Astrocyte of the spinal cord (primary cell): Measurements from ENCODE around the gene PLA2G12A.

ENCODE experiments used
- DNase-seq: peaks from one replicate; pipeline ENCODE4 v3.0.0; 2011; ENCODE audit warnings: low read depth, low spot score
- H3K4me3 ChIP-seq: 2 replicates; pipeline ENCODE4 v1.5.1; 2011; ENCODE audit warnings: low read depth, mild to moderate bottlenecking, low read length, moderate library complexity
- CTCF ChIP-seq: IDR thresholded peaks from 2 replicates; pipeline ENCODE4 v1.5.1; 2012; ENCODE audit warnings: low read depth, mild to moderate bottlenecking, low read length, inconsistent platforms
- in situ Hi-C: cut with HindIII; loops from 2 replicates; pipeline ENCODE4 v1.10.0; 2017; ENCODE audit warnings: low sequenced_read_pairs

The PLA2G12A gene

GRCh38 chr4:109752525-109752924 lies 22.7 kb upstream of the PLA2G12A start:
- TF ChIP-seq CTCF = no peak
- in situ Hi-C loops = no loop called here
- no peak for DNase-seq
- H3K4me3 ChIP-seq = no peak overlapping the region

- TF ChIP-seq CTCF = no peak
- in situ Hi-C loops = no loop called here
- H3K4me3 ChIP-seq = no peak overlapping the region
- DNase-seq = no peak
Observed at GRCh38 chr4:109751852-109752251, 22.0 kb upstream of the PLA2G12A start.

DNA sequence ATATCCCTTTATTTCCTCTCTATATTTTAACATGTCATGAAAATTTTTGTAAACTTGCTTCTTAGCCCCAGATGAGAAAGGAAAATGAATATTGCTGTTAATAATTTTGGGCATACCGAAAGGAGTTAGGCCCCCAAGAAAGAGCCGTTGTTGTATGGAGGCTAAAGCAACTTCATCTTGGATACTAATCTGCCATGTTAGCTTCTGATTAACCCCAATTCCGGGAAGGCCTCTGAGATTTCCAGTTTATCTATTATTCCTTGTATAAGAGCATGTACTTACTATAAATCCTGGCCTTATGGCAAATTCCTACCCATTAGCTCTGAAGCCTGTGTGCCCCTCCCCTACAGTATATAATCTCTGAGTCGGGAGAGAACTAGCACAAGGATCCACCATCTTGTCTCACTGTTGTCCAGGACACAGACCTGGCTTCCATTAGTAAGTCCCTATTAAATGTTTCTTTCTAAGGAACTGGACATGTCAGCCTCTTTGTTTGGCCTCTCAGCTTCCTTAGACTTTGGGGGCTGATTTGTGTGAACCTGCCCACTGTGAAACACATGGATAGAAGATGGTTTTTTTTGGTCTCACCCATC lies 20.9 kb upstream of the PLA2G12A start:
- DNase-seq = no peak
- no peak for TF ChIP-seq CTCF
- H3K4me3 ChIP-seq = no peak overlapping the region
- in situ Hi-C loops = no loop called here

GRCh38 chr4:109749388-109750082 lies 19.7 kb upstream of the PLA2G12A start:
- no peak overlapping the region for H3K4me3 ChIP-seq
- DNase-seq = no peak
- no peak for TF ChIP-seq CTCF
- in situ Hi-C loops = no loop called here

DNA sequence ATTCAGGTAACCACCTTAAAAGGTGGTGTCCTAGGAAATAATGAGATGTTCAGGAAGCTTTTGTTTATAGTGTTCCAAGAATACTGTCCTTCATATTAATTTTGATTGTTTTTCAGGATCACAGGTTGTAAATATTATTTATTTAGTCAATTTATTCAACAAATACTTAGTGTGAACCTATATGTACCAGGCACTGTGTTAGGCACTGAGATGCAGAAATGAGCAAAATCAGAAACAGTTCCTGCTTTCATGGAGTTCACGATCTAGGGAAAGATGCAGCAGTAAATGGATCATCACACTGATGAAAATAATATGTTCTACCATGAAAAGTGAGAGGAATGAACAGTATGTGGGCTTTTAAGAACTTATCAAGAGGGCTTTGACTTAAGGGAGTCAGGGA lies 18.2 kb upstream of the PLA2G12A start:
- in situ Hi-C loops = no loop called here
- TF ChIP-seq CTCF = no peak
- H3K4me3 ChIP-seq = no peak overlapping the region
- no peak for DNase-seq

GRCh38 chr4:109746728-109747127 lies 16.9 kb upstream of the PLA2G12A start:
- in situ Hi-C loops = no loop called here
- no peak for TF ChIP-seq CTCF
- H3K4me3 ChIP-seq = no peak overlapping the region
- no peak for DNase-seq
